Stomach (tissue), 9 donors: Measurements from ENCODE around the gene RYR3. TPM values are rescaled to one million over a fixed set of nuclear protein-coding genes. Genes with fewer than 3 reads are reported as not detected.

Experiments
- DNase-seq, 2 donors: peaks; one replicate each; pipeline versions ENCODE4 v3.0.0 to v3.0.0-alpha.2; 2013 to 2019
- H3K27ac ChIP-seq, 5 donors: fragments of 200-600 bp in 4 of 5; sonication (generic) in 4 of 5; one replicate each; pipeline ENCODE4 v1.5.1; 2013 to 2019; ENCODE audit warnings: mild to moderate bottlenecking in 1 of 5, moderate library complexity in 1 of 5
- H3K27me3 ChIP-seq, 3 donors: fragments of 200-600 bp; sonication (generic); one replicate each; pipeline ENCODE4 v1.5.1; 2017 to 2019; ENCODE audit warnings: mixed run types in 1 of 3
- H3K36me3 ChIP-seq, 4 donors: fragments of 200-600 bp; sonication (generic); 1 replicate in 3 of 4; 2 replicates in 1 of 4; pipeline ENCODE4 v1.5.1; 2016 to 2019
- H3K4me1 ChIP-seq, 4 donors: fragments of 200-600 bp; sonication (generic); one replicate each; pipeline ENCODE4 v1.5.1; 2016 to 2019
- H3K4me3 ChIP-seq, 4 donors: fragments of 200-600 bp; sonication (generic) in 3 of 4; one replicate each; pipeline ENCODE4 v1.5.1; 2016 to 2019; ENCODE audit warnings: mild to moderate bottlenecking in 1 of 4
- H3K9me3 ChIP-seq, 4 donors: fragments of 200-600 bp; sonication (generic); one replicate each; pipeline ENCODE4 v1.5.1; 2016 to 2019
- EP300 ChIP-seq: sonication (generic); formaldehyde crosslinking; IDR thresholded peaks from one replicate; pipeline ENCODE4 v1.6.1; 2017; ENCODE audit warnings: antibody characterized with exemption
- POLR2A ChIP-seq, 4 donors: fragments of 450-650 bp; IDR thresholded peaks; one replicate each; pipeline ENCODE4 v1.6.1; 2016; ENCODE audit warnings: antibody characterized with exemption in 4 of 4, control low read depth in 2 of 4, mild to moderate bottlenecking in 1 of 4, moderate library complexity in 1 of 4
- POLR2AphosphoS5 ChIP-seq, 3 donors: sonication (generic); formaldehyde crosslinking; IDR thresholded peaks; one replicate each; pipeline ENCODE4 v1.6.1; 2016; ENCODE audit warnings: antibody characterized with exemption in 3 of 3
- whole genome bisulfite sequencing, 5 donors: extraction: QIAGEN DNeasy Blood & Tissue Kit in 3 of 5; methylation state at CpG; one replicate each; pipeline versions ENCODE4 v1.1.5 to v1.1.7; 2013 to 2018; 5-methylcytosine and 5-hydroxymethylcytosine counted together
- intact Hi-C: fragments of 100-400 bp; cut with DNase I; formaldehyde crosslinking; loops from one replicate; pipeline ENCODE4 v1.15.1; 2023; ENCODE audit warnings: low total_unique reads
- polyA plus RNA-seq, 3 donors: library from polyadenylated mRNA; stranded (reverse); fragments of 200-250 nt; gene quantifications; one replicate each; pipeline ENCODE4 v1.2.3, GENCODE V29; 2013
- total RNA-seq, 5 donors: library from RNA; depleted of rRNA; stranded (reverse); fragments of >200 nt; gene quantifications; one replicate each; pipeline versions ENCODE4 v1.1.0 to v1.2.3, GENCODE V29; 2014 to 2016
- TF ChIP-seq, protein P1 (sequence below), 7 experiments: fragments of 450-650 bp in 4 of 7; fragments of 200-600 bp in 3 of 7; sonication (generic) in 3 of 7; IDR thresholded peaks; one replicate each; pipeline ENCODE4 v1.5.1; 2016 to 2019; ENCODE audit warnings: antibody characterized with exemption in 7 of 7, control low read depth in 2 of 7, mild to moderate bottlenecking in 1 of 7
- donor health status: healthy with polysubstance abuse.
- donor health status: Bipolar disorder and iron deficiency.
- donor health status: healthy.

RYR3 gene
- total and polyA plus RNA-seq, 8 donors: 0.12 to 36.2 (median 4.0) TPM

DNA sequence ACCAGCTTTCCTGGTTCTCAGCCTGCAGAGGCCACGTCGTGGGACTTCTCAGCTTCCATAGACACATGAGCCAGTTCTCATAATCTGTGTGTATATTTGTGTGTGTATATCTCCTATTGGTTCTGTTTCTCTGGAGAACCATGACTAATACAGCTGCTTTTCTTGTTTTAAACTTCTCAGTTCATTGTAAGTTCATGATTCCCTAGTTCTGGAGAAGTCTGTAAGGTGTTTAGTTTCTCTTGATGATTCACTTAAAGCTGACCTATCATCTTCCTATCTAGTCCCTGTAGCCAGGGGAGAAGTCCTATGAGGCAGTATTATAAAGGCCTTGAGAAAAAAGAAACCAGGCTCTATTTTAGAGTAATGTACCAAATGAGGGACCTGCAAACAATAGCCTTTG lies 147.7 kb downstream of the RYR3 start:
- no peak overlapping the region for H3K4me3 ChIP-seq
- no peaks in the 10 kb centered on the region for H3K27me3 ChIP-seq
- WGBS, 5 donors: 68 to 81% (median 76%) methylated on average over 2 of the region's 2 CpGs
- no peak for DNase-seq
- no peaks in the 10 kb centered on the region for H3K36me3 ChIP-seq
- no peaks in the 10 kb centered on the region for H3K4me1 ChIP-seq
- no peaks in the 10 kb centered on the region for H3K9me3 ChIP-seq
- intact Hi-C loops: no loop called here
- TF ChIP-seq, protein P1, sequence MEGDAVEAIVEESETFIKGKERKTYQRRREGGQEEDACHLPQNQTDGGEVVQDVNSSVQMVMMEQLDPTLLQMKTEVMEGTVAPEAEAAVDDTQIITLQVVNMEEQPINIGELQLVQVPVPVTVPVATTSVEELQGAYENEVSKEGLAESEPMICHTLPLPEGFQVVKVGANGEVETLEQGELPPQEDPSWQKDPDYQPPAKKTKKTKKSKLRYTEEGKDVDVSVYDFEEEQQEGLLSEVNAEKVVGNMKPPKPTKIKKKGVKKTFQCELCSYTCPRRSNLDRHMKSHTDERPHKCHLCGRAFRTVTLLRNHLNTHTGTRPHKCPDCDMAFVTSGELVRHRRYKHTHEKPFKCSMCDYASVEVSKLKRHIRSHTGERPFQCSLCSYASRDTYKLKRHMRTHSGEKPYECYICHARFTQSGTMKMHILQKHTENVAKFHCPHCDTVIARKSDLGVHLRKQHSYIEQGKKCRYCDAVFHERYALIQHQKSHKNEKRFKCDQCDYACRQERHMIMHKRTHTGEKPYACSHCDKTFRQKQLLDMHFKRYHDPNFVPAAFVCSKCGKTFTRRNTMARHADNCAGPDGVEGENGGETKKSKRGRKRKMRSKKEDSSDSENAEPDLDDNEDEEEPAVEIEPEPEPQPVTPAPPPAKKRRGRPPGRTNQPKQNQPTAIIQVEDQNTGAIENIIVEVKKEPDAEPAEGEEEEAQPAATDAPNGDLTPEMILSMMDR (IDR thresholded peaks at IDR 0.05): no peak
- TF ChIP-seq EP300 (no peak), POLR2A (IDR thresholded peaks at IDR 0.05) (no peak), POLR2AphosphoS5 (IDR thresholded peaks at IDR 0.05) (no peak)
- no peak overlapping the region for H3K27ac ChIP-seq

DNA sequence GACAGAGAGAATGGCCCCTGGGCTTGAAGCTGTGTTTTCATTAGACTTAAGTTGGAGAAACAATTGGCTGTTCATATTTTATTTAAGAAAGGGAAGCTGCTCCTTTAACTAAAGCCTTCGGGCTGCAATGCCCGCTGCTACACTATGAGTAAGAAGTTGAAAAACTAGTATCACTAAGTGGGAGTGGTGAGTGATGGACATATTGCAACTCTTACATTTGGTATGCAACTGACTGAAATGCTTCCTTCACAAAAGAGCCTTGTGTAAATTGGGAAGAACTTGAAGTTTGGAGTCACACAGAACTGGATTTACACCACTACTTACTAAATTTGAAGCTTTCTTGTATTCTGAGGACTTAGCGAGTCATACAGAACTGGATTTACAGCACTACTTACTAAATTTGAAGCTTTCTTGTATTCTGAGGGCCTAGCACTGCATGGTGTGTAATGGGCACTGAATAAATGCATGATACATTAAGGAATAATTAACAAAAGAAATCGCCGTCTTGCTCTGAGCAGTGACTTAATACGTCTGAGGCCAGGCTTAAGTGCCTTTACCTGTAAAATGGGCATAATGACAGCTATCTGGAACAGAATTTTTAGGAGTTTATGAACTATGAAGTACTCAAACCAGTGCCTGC lies 149.5 kb downstream of the RYR3 start:
- TF ChIP-seq POLR2A (IDR thresholded peaks at IDR 0.05) (no peak), POLR2AphosphoS5 (IDR thresholded peaks at IDR 0.05) (no peak), EP300 (no peak)
- TF ChIP-seq, protein P1 (IDR thresholded peaks at IDR 0.05): no peak
- no peak for DNase-seq
- H3K27me3 ChIP-seq: no peaks in the 10 kb centered on the region

DNA sequence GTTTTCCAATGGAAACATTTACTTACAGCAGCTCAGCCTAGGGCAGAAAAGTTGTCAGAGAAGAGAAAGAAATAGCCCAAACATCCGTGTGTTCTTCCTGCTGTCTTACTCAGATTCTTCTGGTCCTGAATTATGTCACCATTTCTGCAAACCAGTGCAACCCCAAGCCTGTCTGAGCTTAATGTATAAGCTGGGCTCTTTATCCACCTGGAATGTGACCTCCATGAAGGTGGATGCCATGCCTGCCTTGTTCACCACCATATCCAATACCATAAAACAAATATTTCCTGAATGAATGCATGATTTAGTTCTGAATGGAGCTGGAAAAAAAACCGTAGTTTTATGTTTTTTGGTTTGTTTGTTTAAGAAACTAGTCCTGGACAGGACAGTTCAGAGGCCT lies 150.9 kb downstream of the RYR3 start:
- Histone ChIP-seq H3K27me3 (no peaks in the 10 kb centered on the region), H3K36me3 (no peaks in the 10 kb centered on the region), H3K4me3 (no peak overlapping the region), H3K4me1 (no peaks in the 10 kb centered on the region), H3K27ac (no peak overlapping the region), H3K9me3 (no peaks in the 10 kb centered on the region)
- TF ChIP-seq, protein P1 (IDR thresholded peaks at IDR 0.05): no peak
- TF ChIP-seq EP300 (no peak), POLR2AphosphoS5 (IDR thresholded peaks at IDR 0.05) (no peak), POLR2A (IDR thresholded peaks at IDR 0.05) (no peak)
- no peak for DNase-seq
- 54 to 79% (median 65%) methylated on average over 2 of the region's 2 CpGs for WGBS, 5 donors
- intact Hi-C loops: no loop called here

More for the DNA sequence above, 149.5 kb downstream of the RYR3 start:
- Histone ChIP-seq H3K4me1 (no peaks in the 10 kb centered on the region), H3K4me3 (no peak overlapping the region), H3K9me3 (no peaks in the 10 kb centered on the region), H3K27ac (no peak overlapping the region), H3K36me3 (no peaks in the 10 kb centered on the region)
- WGBS, 5 donors: 80 to 91% (median 85%) methylated on average over 6 of the region's 6 CpGs
- intact Hi-C loops: no loop called here

DNA sequence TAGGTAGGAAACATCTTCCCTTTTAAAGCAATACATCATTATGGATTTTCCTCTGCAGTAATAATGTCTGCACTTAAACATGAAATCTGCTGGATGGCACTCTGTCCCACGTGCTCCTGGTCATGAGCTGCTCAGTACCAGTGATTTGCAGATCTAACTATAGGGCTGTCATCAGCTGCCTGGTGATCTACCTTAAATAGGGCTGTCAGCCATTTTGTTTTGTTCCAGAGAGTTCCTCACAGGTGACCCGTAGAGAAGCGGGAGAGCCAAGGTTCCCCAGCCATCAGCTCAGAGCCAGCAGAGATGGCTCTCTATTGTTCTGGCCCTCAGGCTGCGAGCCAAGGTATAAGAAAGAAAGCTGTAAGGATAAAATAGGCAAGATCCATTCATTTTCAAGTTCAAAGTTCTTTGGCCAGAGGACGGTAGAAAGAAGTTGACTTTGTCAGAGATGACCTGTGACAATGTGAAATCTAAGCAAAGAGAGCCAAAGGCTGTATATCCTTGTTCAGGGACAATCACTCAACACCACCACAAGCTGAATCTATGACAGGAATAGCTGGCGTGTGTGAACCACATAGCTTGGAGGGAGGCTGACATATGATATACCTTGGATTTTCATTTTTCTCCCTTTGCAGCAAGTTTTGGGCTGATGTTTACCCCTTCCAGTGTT lies 156.5 kb downstream of the RYR3 start:
- intact Hi-C loops: no loop called here
- H3K4me3 ChIP-seq: no peak overlapping the region
- no peaks in the 10 kb centered on the region for H3K4me1 ChIP-seq
- H3K27me3 ChIP-seq: no peaks in the 10 kb centered on the region
- 71 to 77% (median 73%) methylated on average over 6 of the region's 6 CpGs for WGBS, 5 donors
- no peak for TF ChIP-seq POLR2A (IDR thresholded peaks at IDR 0.05)
- TF ChIP-seq, protein P1 (IDR thresholded peaks at IDR 0.05): no peak
- H3K36me3 ChIP-seq: no peaks in the 10 kb centered on the region
- no peaks in the 10 kb centered on the region for H3K9me3 ChIP-seq
- no peak overlapping the region for H3K27ac ChIP-seq
- DNase-seq: no peak
